Measurements from ENCODE around the gene OPRD1. TPM values are rescaled to one million over a fixed set of nuclear protein-coding genes. Genes with fewer than 3 reads are reported as not detected.
"Not testable (repeated sequence)": the region's sequence is repeated elsewhere in the genome, so short reads cannot be mapped to it uniquely, and the experiment has no call there.

OPRD1 gene
- polyA plus RNA-seq, 3 donors from 2014 or later, result 0.03 TPM; not detected in 2

DNA sequence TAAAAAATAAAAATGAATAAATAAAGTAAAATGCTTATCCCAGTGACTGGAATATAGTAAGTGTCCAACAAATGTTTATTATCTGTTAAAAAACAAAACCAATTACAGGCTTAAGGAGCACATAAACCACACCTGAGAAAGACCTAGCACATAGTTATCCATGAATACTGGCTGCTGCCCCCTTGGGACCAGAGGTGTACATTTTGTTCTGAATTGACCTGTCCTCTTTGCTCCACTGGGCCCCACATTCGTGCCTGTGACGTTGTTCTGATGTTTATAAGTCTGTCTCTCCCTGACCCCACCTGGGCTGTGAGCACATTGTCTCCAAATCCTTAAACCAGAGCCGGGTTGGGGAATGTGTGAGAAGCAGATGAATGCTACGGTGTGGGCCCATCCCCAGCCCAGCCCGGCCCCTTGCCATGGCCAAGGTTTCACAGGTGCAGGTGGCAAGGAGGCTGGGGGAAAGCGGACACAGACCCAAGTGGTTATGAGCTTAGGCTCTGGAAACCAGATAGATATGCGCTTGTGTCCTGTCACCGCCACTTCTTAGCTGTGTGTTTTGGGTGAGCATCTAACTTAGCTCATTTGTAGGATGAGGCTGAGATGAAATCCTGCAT is 29.1 kb downstream of the OPRD1 start:
- Mint-ChIP-seq H3K4me3 (no peak overlapping the region), H3K27ac (no peak overlapping the region), H3K9me3 (no peaks in the 10 kb centered on the region), H3K36me3 (no peaks in the 10 kb centered on the region), H3K27me3 (ENCODE audit: low read depth in 3 of 3) (peaks cover 4 to 5% (median 4%) of the 10 kb centered on the region in 3 donors), H3K4me1 (peaks cover 3 to 4% of the 10 kb centered on the region in 2 donors)
- no peak for DNase-seq

DNA sequence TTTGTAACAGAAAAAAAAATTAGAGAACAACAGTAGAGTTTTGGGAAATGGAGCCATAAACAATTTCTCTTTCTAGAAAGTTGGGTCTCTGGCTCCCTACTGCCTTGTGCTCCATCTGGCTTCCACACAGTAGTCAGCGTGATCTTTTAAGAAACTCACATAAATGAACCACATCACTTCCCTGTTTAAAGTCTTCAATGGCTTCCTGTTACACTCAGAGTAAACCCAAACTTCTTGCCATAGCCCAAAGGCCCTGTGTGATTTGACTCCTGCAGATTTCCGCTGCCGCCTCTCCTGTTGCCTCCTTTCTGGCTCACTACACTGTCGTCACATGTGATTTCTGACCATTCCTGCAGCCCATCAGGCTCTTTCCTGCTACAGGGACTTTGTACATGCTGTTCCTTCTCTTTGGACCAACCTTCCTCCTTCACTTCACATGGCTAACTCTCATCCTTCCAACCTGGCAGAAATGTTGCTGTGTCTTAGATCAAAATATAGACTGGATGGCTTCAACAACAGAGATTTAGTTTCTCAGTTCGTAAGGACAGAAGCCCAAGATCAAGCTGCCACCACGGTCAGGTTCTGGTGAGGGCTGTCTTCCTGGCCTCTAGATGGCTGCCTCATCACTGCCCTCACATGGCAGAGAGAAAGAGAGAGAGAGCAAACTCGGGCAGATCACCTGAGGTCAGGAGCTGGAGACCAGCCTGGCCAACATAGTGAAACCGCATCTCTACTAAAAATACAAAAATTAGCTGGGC is 34.0 kb downstream of the OPRD1 start:
- Mint-ChIP-seq H3K9me3 (no peaks in the 10 kb centered on the region), H3K27ac (peak overlapping the region in 3 of 6 donors; percentile 6 to 71 (median 27)), H3K36me3 (no peaks in the 10 kb centered on the region), H3K4me1 (peaks cover 5 to 6% of the 10 kb centered on the region in 2 donors), H3K4me3 (no peak overlapping the region), H3K27me3 (ENCODE audit: low read depth in 3 of 3) (peaks cover 2 to 4% (median 2%) of the 10 kb centered on the region in 3 donors)
- DNase-seq, result no peak

DNA sequence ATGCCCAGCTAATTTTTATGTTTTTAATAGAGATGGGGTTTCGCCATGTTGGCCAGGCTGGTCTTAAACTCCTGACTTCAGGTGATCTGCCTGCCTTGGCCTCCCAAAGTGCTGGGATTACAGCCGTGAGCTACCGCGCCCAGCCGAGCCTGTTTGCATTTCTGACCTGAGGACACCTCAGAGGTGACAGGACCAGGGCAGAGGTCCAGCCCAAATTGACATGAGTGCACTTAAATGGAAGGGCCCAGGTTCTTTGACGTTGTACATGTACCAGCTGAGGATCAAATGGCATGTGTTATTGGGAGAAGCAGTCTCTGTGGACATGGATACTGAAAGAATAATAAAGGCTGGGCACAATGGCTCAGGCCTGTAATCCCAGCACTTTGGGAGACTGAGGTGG is 35.2 kb downstream of the OPRD1 start:
- not testable (repeated sequence) for H3K4me1 Mint-ChIP-seq; H3K36me3 Mint-ChIP-seq; DNase-seq; H3K9me3 Mint-ChIP-seq; H3K4me3 Mint-ChIP-seq; H3K27ac Mint-ChIP-seq; H3K27me3 Mint-ChIP-seq (ENCODE audit: low read depth in 3 of 3)

DNA sequence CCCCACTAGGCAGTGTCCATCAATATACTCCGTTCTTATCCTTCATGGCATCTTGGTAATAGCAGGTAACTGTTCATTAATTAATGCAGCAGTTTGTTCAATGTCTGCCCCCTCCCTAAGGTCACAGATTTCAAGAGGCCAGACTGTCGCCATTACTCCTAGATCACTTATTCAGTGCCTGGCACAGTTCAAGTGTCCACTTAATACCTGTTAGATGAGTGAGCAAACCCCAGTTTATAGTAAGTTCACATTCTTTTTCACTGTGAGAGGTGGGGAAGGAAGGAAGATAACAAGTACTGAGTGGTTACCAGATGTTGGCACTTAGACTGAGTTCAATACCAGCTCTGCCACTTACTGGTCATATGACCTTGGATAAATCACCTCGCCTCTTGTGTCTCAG is 36.4 kb downstream of the OPRD1 start:
- no peak overlapping the region for H3K27ac Mint-ChIP-seq
- H3K4me3 Mint-ChIP-seq, result no peak overlapping the region
- H3K36me3 Mint-ChIP-seq, result no peaks in the 10 kb centered on the region
- peaks cover 2% of the 10 kb centered on the region in 3 donors for H3K27me3 Mint-ChIP-seq (ENCODE audit: low read depth in 3 of 3)
- no peak for DNase-seq
- no peaks in the 10 kb centered on the region for H3K9me3 Mint-ChIP-seq
- H3K4me1 Mint-ChIP-seq, result peaks cover 5 to 6% of the 10 kb centered on the region in 2 donors

DNA sequence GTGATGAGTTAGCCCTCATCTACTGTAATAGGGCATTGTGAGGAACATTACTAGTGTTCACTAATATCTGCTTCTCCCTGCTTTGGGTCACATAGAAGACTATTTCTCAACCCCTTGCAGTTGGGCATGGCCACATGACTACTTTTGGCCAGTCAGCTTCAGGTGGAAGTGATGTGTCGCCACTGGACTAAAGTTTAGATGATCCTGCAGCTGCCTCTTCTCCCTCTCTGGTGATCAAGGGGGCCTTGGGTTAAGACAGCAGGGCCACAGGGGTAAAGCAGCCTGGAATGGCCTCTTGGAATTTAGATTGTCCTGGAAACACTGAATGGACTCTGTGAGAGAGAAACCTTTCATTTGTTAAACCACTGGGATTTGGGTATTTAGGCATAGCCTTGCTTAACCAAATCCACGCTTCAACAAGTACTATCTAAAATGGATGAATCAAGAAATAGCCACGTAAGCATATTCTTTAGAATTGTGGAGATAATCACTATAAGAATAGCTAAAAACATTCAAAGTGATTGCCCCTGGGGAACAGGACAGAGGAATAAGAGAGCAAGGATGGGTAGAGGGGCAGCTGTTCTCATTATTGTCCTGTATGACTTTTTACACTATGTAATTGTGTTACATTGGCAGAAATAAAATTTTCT is 41.2 kb downstream of the OPRD1 start:
- Mint-ChIP-seq H3K4me3 (no peak overlapping the region), H3K27ac (no peak overlapping the region), H3K9me3 (no peaks in the 10 kb centered on the region), H3K4me1 (no peaks in the 10 kb centered on the region), H3K27me3 (ENCODE audit: low read depth in 3 of 3) (peaks cover 0 to 2% (median 1%) of the 10 kb centered on the region in 3 donors), H3K36me3 (no peaks in the 10 kb centered on the region)
- DNase-seq, result no peak

DNA sequence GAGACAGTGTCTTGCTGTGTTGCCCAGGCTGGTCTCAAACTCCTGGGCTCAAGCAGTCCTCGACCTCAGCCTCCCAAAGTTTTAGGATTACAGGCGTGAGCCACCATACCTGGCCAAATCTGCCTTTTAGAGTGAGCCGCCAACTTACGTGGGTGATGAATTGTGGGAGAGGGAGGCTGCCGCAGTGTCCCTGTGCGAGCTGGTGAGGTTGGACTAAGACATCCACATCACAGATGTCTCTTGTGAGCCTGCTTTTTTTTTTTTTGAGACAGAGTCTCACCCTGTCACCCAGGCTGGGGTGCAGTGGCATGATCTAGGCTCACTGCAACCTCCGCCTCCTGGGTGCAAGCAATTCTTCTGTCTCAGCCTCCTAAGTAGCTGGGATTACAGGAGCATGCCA is 42.4 kb downstream of the OPRD1 start:
- not testable (repeated sequence) for DNase-seq; H3K27ac Mint-ChIP-seq; H3K27me3 Mint-ChIP-seq (ENCODE audit: low read depth in 3 of 3); H3K4me3 Mint-ChIP-seq; H3K9me3 Mint-ChIP-seq; H3K4me1 Mint-ChIP-seq; H3K36me3 Mint-ChIP-seq

DNA sequence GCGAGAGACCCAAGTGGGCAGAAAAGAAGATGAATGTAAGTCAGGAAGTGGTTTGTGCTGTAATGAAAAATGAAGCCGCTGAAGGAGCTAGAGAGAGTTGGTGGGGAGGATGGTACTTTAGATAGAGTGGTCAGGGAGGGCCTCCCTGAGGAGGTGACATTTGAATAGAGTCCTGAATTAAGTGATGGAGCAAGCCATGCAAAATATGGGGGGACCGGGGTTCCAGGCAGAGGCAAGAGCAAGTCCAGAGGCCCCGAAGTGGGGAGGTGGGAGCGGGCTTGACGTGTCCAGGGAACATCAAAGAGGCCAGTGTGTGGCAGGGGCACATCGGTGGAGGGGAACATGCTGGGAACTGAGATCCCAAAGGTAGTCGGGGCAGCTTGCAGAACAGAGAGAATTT is 43.1 kb downstream of the OPRD1 start:
- Mint-ChIP-seq H3K27ac (peak overlapping the region in 1 of 6 donors; percentile 63), H3K9me3 (no peaks in the 10 kb centered on the region), H3K27me3 (ENCODE audit: low read depth in 3 of 3) (peaks cover 0 to 4% (median 1%) of the 10 kb centered on the region in 3 donors), H3K4me1 (no peaks in the 10 kb centered on the region), H3K4me3 (no peak overlapping the region), H3K36me3 (no peaks in the 10 kb centered on the region)
- DNase-seq, result no peak

DNA sequence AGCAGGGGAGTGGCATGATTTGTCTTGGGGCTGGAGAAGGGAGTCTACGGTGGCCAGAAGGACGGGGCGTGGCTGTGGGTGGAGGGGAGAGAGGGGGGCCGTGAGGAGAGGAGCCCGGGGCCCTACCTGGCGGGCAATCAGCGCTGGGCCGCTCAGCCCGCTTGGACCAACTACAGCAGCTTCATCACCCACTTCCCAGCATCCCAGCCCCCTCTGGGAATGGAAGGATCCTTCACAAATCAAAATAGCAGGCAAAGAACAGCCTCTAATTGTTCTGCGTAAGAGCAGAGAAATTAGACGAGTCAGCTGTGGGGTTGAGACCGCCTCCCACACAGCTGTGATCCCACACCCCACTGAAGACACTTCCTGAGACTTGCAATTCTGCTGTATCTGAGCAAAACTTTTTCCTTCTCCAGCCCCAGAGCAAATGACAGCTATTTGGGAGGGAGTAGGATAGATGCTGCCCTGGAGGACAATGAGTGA is 43.5 kb downstream of the OPRD1 start:
- no peaks in the 10 kb centered on the region for H3K36me3 Mint-ChIP-seq
- peaks cover 0 to 4% (median 1%) of the 10 kb centered on the region in 3 donors for H3K27me3 Mint-ChIP-seq (ENCODE audit: low read depth in 3 of 3)
- no peaks in the 10 kb centered on the region for H3K9me3 Mint-ChIP-seq
- peak overlapping the region in 1 of 6 donors; percentile 63 for H3K27ac Mint-ChIP-seq
- H3K4me3 Mint-ChIP-seq, result no peak overlapping the region
- H3K4me1 Mint-ChIP-seq, result no peaks in the 10 kb centered on the region
- no peak for DNase-seq

DNA sequence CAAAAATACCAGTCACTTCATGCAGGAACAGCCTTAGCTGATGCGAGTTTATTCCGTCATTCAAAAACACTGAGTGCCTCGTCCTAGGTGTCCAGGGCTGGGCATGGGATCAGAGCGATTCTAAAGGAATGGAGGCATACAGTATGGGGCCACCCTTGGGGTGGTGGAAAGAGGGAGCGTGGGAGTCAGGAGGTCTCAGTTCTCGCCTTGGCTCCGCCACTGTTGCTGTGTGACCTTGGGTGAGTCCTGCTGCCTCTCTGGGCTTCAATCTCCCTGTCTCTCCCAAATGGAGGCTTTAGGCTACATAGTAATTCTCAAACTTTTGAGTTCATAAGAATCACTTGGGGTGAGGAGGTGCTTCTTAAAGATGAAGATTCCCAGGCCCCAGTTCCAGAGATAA is 44.0 kb downstream of the OPRD1 start:
- H3K27ac Mint-ChIP-seq, result no peak overlapping the region
- H3K4me3 Mint-ChIP-seq, result no peak overlapping the region
- H3K27me3 Mint-ChIP-seq (ENCODE audit: low read depth in 3 of 3), result peaks cover 0 to 4% (median 1%) of the 10 kb centered on the region in 3 donors

DNA sequence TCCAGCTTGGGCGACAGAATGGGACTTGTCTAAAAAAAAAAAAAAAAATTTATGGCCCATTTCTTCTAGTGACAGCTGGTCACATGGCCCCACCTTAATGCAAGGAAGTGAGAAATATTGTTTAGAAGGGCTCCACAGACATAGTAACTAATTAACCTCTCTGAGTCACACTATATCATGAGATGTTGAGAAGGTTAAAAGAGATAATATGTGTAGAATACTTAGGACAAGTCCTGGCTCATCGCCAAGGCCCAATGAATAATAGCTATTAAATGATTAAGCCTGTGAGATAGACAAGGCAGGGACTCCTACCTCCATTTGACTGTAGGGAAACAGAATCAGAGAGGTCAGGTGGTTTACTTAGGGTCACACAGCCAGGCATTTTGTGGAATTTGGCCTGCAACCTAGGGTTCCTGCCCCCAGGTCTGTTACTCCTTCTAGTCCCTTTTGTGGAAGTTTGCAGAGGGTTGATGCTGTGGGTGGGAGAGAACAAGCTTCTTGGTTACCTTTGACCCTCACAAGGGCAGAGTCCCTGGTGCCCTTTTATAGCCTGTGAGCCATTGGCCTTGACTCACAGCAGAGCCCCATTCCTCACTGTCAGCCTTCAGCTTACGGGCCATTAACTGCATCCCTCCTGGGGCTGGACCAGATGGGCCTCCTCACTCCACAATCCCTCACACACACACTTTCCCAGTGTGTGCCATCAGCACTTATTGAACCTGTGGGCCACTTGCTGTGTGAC is 48.5 kb downstream of the OPRD1 start:
- no peaks in the 10 kb centered on the region for H3K4me1 Mint-ChIP-seq
- no peak overlapping the region for H3K4me3 Mint-ChIP-seq
- peaks cover 0 to 6% (median 2%) of the 10 kb centered on the region in 3 donors for H3K27me3 Mint-ChIP-seq (ENCODE audit: low read depth in 3 of 3)

More for the DNA sequence above, 44.0 kb downstream of the OPRD1 start:
- Mint-ChIP-seq H3K4me1 (no peaks in the 10 kb centered on the region), H3K36me3 (no peaks in the 10 kb centered on the region), H3K9me3 (no peaks in the 10 kb centered on the region)
- no peak for DNase-seq

DNA sequence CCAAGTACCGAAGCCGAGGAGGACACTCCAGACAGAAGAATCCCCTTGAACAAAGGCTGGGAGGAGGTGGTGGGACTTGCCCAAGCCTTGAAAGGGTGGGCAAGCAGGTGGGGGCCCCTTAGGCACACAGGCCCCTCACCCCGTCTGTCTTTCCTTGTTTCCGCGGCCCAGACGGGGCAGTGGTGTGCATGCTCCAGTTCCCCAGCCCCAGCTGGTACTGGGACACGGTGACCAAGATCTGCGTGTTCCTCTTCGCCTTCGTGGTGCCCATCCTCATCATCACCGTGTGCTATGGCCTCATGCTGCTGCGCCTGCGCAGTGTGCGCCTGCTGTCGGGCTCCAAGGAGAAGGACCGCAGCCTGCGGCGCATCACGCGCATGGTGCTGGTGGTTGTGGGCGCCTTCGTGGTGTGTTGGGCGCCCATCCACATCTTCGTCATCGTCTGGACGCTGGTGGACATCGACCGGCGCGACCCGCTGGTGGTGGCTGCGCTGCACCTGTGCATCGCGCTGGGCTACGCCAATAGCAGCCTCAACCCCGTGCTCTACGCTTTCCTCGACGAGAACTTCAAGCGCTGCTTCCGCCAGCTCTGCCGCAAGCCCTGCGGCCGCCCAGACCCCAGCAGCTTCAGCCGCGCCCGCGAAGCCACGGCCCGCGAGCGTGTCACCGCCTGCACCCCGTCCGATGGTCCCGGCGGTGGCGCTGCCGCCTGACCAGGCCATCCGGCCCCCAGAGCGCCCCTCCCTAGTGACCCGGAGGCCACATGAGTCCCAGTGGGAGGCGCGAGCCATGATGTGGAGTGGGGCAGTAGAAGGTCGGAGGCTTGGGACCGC is 50.8 kb downstream of the OPRD1 start:
- no peak for DNase-seq
- no peak overlapping the region for H3K4me3 Mint-ChIP-seq
- H3K36me3 Mint-ChIP-seq, result no peaks in the 10 kb centered on the region
- H3K27me3 Mint-ChIP-seq (ENCODE audit: low read depth in 3 of 3), result peaks cover 2 to 7% (median 2%) of the 10 kb centered on the region in 3 donors
- H3K27ac Mint-ChIP-seq, result no peak overlapping the region
- H3K4me1 Mint-ChIP-seq, result no peaks in the 10 kb centered on the region
- no peaks in the 10 kb centered on the region for H3K9me3 Mint-ChIP-seq

More for the DNA sequence above, 48.5 kb downstream of the OPRD1 start:
- Mint-ChIP-seq H3K9me3 (no peaks in the 10 kb centered on the region), H3K36me3 (no peaks in the 10 kb centered on the region), H3K27ac (no peak overlapping the region)
- no peak for DNase-seq

DNA sequence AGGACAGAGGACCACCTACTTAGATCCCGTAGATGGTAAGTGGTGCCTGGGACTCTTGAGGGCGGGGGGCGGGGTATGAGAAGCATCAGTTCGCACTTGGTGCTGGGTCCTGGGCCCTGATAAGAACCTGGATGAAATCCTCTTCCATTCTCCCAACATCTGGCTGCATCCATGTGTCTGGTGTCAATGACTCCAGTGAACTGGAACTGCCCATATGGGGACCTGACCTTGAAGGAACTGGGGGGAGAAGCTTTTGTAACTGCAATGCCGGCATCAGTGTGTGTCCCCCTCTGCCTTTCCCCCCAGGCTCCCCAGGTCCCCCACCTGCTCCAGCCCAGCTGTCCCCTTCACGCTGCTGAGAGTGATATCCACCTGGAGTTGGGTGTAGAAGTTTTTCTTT is 52.7 kb downstream of the OPRD1 start:
- Mint-ChIP-seq H3K4me3 (no peak overlapping the region), H3K9me3 (no peaks in the 10 kb centered on the region), H3K27me3 (ENCODE audit: low read depth in 3 of 3) (peaks cover 2 to 4% (median 2%) of the 10 kb centered on the region in 3 donors), H3K27ac (no peak overlapping the region), H3K36me3 (no peaks in the 10 kb centered on the region), H3K4me1 (no peaks in the 10 kb centered on the region)
- DNase-seq, result no peak
